ENCODE data around the gene PLCB3. TPM values are rescaled to one million over a fixed set of nuclear protein-coding genes. Genes with fewer than 3 reads are reported as not detected.

The PLCB3 gene
- total and polyA plus RNA-seq, 10 of the 15 experiments (the other 5 are each of a cell fraction or from before 2014, with no cell fraction given), result 0.03 to 10.3 (median 3.3) TPM

DNA sequence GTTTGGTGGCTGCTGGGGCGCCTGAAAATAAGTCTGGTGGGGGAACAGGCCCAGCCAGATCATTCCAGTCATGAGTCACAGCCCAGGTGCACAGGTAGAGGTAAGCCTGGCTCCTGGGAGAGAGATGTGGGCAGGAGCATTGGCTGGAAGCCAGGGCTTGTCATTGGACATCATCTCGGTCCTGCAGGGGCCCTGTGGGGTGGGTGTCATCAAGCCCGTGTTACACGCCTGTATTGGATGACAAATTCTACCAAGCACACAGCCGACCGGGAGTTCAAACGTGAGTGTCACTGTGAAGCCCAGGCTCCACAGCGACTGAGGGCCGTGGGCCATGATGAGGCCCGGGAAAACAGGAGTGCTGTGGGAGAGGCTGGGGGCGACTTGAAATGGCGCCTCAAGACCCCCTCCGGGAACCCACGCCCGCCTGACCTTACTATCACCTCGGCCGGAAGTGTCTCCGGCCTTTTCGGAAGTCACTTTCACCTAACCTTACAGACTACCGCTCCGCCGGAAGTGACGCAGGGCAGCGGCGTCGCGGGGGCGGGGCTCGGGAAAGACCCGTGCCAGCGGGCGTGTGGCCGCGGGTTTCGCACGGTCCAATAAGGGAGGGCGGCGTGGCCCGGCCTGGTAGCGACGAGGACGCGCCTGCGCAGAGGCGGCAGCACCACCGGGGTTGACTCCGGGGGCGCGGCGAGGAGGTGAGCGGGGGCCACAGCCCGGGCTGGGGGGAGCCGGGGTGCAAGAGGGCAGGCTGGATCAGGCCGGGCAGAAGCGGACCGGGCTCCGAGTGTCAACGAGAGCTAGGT is 10.7 kb upstream of the PLCB3 start, which contains the start of gene FKBP2 (continued):
- TF ChIP-seq, protein P1, sequence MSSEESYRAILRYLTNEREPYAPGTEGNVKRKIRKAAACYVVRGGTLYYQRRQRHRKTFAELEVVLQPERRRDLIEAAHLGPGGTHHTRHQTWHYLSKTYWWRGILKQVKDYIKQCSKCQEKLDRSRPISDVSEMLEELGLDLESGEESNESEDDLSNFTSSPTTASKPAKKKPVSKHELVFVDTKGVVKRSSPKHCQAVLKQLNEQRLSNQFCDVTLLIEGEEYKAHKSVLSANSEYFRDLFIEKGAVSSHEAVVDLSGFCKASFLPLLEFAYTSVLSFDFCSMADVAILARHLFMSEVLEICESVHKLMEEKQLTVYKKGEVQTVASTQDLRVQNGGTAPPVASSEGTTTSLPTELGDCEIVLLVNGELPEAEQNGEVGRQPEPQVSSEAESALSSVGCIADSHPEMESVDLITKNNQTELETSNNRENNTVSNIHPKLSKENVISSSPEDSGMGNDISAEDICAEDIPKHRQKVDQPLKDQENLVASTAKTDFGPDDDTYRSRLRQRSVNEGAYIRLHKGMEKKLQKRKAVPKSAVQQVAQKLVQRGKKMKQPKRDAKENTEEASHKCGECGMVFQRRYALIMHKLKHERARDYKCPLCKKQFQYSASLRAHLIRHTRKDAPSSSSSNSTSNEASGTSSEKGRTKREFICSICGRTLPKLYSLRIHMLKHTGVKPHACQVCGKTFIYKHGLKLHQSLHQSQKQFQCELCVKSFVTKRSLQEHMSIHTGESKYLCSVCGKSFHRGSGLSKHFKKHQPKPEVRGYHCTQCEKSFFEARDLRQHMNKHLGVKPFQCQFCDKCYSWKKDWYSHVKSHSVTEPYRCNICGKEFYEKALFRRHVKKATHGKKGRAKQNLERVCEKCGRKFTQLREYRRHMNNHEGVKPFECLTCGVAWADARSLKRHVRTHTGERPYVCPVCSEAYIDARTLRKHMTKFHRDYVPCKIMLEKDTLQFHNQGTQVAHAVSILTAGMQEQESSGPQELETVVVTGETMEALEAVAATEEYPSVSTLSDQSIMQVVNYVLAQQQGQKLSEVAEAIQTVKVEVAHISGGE (CRISPR knock-in tag; IDR thresholded peaks at IDR 0.05), result no peak
- TF ChIP-seq NRF1 (conservative IDR thresholded peaks at IDR 0.05; ENCODE audit: low read depth, low read length) (peak; percentile 74), ETV6 (conservative IDR thresholded peaks at IDR 0.05 in 1 of 2, IDR thresholded peaks at IDR 0.05 in 1 of 2; ENCODE audit: borderline replicate concordance in 1 of 2, low read depth in 1 of 2) (peak in 1 of 2 experiments; percentile 79; a peak in 1 of 4 replicates), MEF2B (IDR thresholded peaks at IDR 0.05; ENCODE audit: partially characterized antibody, poor library complexity, severe bottlenecking) (peak; percentile 53), MEF2A (IDR thresholded peaks at IDR 0.05; ENCODE audit: insufficient read depth, low read depth, low read length) (0 out of 2 replicates have a peak, but pooled peaks have one; percentile 41), SIN3A (IDR thresholded peaks at IDR 0.05; ENCODE audit: low read depth, low read length) (peak; percentile 69; the same call in 1 of the 2 replicates), CBFB (IDR thresholded peaks at IDR 0.05; ENCODE audit: low read depth) (peak; percentile 78), NFYA (IDR thresholded peaks at IDR 0.05; ENCODE audit: borderline replicate concordance, low read depth, low read length) (no peak), POLR2A (IDR thresholded peaks at IDR 0.05; ENCODE audit: low read depth, low read length) (peak; percentile 94), RELA (IDR thresholded peaks at IDR 0.05; ENCODE audit: borderline replicate concordance, partially characterized antibody) (peak; percentile 89), MXI1 (IDR thresholded peaks at IDR 0.05; ENCODE audit: low read depth, low read length) (peak; percentile 61), EGR1 (IDR thresholded peaks at IDR 0.05; ENCODE audit: borderline replicate concordance in 1 of 2, low read depth in 2 of 2, low read length in 2 of 2) (peak in 1 of 2 experiments; percentile 90; a peak in 2 of 3 replicates), ZBED1 (IDR thresholded peaks at IDR 0.05; ENCODE audit: borderline replicate concordance) (peak; percentile 85; the same call in 1 of the 2 replicates)
- TF ChIP-seq, protein P2, sequence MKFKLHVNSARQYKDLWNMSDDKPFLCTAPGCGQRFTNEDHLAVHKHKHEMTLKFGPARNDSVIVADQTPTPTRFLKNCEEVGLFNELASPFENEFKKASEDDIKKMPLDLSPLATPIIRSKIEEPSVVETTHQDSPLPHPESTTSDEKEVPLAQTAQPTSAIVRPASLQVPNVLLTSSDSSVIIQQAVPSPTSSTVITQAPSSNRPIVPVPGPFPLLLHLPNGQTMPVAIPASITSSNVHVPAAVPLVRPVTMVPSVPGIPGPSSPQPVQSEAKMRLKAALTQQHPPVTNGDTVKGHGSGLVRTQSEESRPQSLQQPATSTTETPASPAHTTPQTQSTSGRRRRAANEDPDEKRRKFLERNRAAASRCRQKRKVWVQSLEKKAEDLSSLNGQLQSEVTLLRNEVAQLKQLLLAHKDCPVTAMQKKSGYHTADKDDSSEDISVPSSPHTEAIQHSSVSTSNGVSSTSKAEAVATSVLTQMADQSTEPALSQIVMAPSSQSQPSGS (IDR thresholded peaks at IDR 0.05; ENCODE audit: low read length), result no peak
